H1 (cell line): Measurements from ENCODE around the gene ADAM22. TPM values are rescaled to one million over a fixed set of nuclear protein-coding genes. Genes with fewer than 3 reads are reported as not detected.

Experiments
- CBX8 ChIP-seq: fragments of 300-800, 300-1000 bp; sonication (generic); IDR thresholded peaks from 2 replicates; pipeline ENCODE4 v1.7.1; 2016; ENCODE audit warnings: low read depth, low read length, borderline replicate concordance
- CHD2 ChIP-seq: IDR thresholded peaks from 2 replicates; pipeline ENCODE4 v1.6.1; 2012; ENCODE audit warnings: low read length, improper control_type of control experiment
- CTCF ChIP-seq, 3 experiments: IDR thresholded peaks; 1 replicate in 2 of 3; 2 replicates in 1 of 3; pipeline versions ENCODE4 v1.5.1 to v1.6.1; 2011; ENCODE audit warnings: low read length in 3 of 3, mild to moderate bottlenecking in 3 of 3, inconsistent platforms in 2 of 3, low read depth in 1 of 3, moderate library complexity in 1 of 3; ENCODE audit not compliant: insufficient read depth in 1 of 3; ENCODE audit errors: control extremely low read depth in 1 of 3
- GABPA ChIP-seq: IDR thresholded peaks from 2 replicates; pipeline ENCODE4 v1.6.1; 2011; ENCODE audit warnings: mild to moderate bottlenecking, low read length, moderate library complexity, borderline replicate concordance; ENCODE audit not compliant: insufficient read depth
- HDAC2 ChIP-seq, 2 experiments: fragments of 300-600 bp in 1 of 2; sonication (generic) in 1 of 2; IDR thresholded peaks; 2 replicates each; pipeline ENCODE4 v1.6.1; 2011 to 2012; ENCODE audit warnings: low read depth in 2 of 2, low read length in 2 of 2, mild to moderate bottlenecking in 2 of 2, moderate library complexity in 2 of 2, borderline replicate concordance in 1 of 2, inconsistent platforms in 1 of 2
- NRF1 ChIP-seq: IDR thresholded peaks from 2 replicates; pipeline ENCODE4 v1.6.1; 2011; ENCODE audit warnings: mild to moderate bottlenecking, low read depth, low read length, improper control_type of control experiment
- POLR2A ChIP-seq, 2 experiments: IDR thresholded peaks; 1 replicate in 1 of 2; 2 replicates in 1 of 2; pipeline ENCODE4 v1.6.1; 2011; ENCODE audit warnings: low read depth in 2 of 2, low read length in 2 of 2, mild to moderate bottlenecking in 2 of 2; ENCODE audit errors: control extremely low read depth in 1 of 2
- POLR2AphosphoS5 ChIP-seq: IDR thresholded peaks from 2 replicates; pipeline ENCODE4 v1.6.1; 2011; ENCODE audit warnings: low read depth, low read length
- RAD21 ChIP-seq, 2 experiments: IDR thresholded peaks in 1 of 2; conservative IDR thresholded peaks in 1 of 2; 2 replicates each; pipeline ENCODE4 v1.6.1; 2011; ENCODE audit warnings: low read depth in 2 of 2, low read length in 2 of 2, improper control_type of control experiment in 1 of 2, inconsistent platforms in 1 of 2, mild to moderate bottlenecking in 1 of 2, moderate library complexity in 1 of 2
- TCF12 ChIP-seq: IDR thresholded peaks from 2 replicates; pipeline ENCODE4 v1.6.1; 2011; ENCODE audit warnings: low read depth, mild to moderate bottlenecking, low read length
- ZNF274 ChIP-seq: IDR thresholded peaks from 2 replicates; pipeline ENCODE4 v1.7.0; 2012; ENCODE audit warnings: low read length, borderline replicate concordance; ENCODE audit errors: extremely low read depth
- polyA plus RNA-seq, 7 experiments: library from polyadenylated mRNA; depleted of rRNA in 3 of 7; stranded (reverse) in 5 of 7; unstranded in 2 of 7; fragments of >200 nt in 5 of 7; fragments of 200-250 nt in 2 of 7; gene quantifications; 1 replicate in 5 of 7; 2 replicates in 1 of 7; 4 replicates in 1 of 7; pipeline versions ENCODE4 v1.2.1 to v1.2.3, GENCODE V29; 2011 to 2013; ENCODE audit warnings: missing spikeins in 2 of 7, mixed read lengths in 2 of 7
- total RNA-seq: library from RNA; stranded (reverse); fragmentation: NEBNext Ultra II Directional; extraction: Animal tissue kit (Norgen Biotek cat#: 25700); gene quantifications from 2 replicates; pipeline ENCODE4 v1.2.1, GENCODE V29; 2021

ADAM22 gene
- total and polyA plus RNA-seq, 2 of the 8 experiments (the other 6 are each of a cell fraction or from before 2014, with no cell fraction given), result 4.6 to 21.4 TPM

- TF ChIP-seq RAD21 (IDR thresholded peaks at IDR 0.05 in 1 of 2, conservative IDR thresholded peaks at IDR 0.05 in 1 of 2; ENCODE audit: low read depth in 2 of 2, low read length in 2 of 2) (no peak), CTCF (IDR thresholded peaks at IDR 0.05; ENCODE audit: control extremely low read depth in 1 of 3, insufficient read depth in 1 of 3, low read depth in 1 of 3, low read length in 3 of 3) (0 out of 4 replicates have a peak, but pooled peaks of 1 of the 3 experiments have one; percentile 5), TCF12 (peak; percentile 89; the same call in 1 of the 2 replicates), HDAC2 (IDR thresholded peaks at IDR 0.05; ENCODE audit: borderline replicate concordance in 1 of 2, low read depth in 2 of 2, low read length in 2 of 2) (peak in 1 of 2 experiments; percentile 82; a peak in 1 of 4 replicates), CBX8 (no peak), POLR2AphosphoS5 (0 out of 2 replicates have a peak, but pooled peaks have one; percentile 23), NRF1 (no peak), POLR2A (IDR thresholded peaks at IDR 0.05; ENCODE audit: control extremely low read depth in 1 of 2, low read depth in 2 of 2, low read length in 2 of 2) (no peak), ZNF274 (no peak), CHD2 (no peak), GABPA (no peak)
Measured at GRCh38 chr7:88200789-88201188, 266.7 kb downstream of the ADAM22 start (continued).
